A549 treated with ZK216348 at 1 μM for 4 hours (cell line): Measurements from ENCODE around the gene SELENOP. TPM values are rescaled to one million over a fixed set of nuclear protein-coding genes. Genes with fewer than 3 reads are reported as not detected.

Experiments
- total RNA-seq: library from RNA; stranded (reverse); fragments of 200-300 nt; extraction: Qiagen RNA extraction; gene quantifications from 5 replicates; pipeline ENCODE4 v1.2.3, GENCODE V29; 2022; ENCODE audit warnings: low read depth

SELENOP gene, protein sequence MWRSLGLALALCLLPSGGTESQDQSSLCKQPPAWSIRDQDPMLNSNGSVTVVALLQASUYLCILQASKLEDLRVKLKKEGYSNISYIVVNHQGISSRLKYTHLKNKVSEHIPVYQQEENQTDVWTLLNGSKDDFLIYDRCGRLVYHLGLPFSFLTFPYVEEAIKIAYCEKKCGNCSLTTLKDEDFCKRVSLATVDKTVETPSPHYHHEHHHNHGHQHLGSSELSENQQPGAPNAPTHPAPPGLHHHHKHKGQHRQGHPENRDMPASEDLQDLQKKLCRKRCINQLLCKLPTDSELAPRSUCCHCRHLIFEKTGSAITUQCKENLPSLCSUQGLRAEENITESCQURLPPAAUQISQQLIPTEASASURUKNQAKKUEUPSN
- 0.14 to 0.61 TPM (median 0.40 TPM) in 3 of 5 replicates, not detected in the others for total RNA-seq

DNA sequence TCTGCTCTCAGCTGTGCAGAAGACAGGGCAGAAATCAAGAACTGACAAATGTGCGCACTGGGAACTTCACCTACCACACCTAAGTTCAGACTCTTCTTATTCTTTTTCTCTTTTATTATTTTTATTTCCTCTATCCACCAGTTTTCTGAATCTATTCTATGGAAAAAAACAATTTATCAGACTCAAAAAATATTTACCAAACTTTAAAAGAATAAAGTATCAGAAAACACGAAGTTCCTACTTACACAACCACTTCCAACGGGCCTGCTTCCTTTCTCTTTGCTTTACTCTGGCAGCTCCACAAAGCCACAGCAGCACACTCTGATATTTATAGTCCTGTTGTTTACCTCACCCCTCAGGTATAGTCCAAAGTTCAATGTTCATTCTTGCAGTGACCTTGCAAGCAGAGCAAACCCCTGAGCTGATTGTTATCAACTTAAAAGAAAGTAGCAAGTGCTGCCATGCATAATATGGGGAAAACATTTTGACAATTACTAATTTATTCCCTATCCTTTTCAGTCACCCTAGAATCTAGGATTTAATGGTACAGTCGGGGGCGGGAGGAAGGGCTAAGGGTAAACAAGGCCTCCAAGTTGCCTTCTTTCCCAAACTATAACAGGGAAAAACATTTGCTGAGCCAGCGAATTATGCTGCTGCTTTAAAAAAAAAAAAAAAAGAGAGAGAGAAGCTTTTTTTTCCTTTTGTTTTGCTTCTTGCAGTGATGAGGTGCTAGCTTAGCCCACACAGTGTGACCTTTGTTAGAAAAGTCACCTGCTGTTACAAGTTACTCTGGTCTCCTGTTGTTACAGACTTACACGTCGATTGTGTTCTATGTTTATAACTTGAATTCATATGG, at the start of gene SELENOP:
SELENOP (minus strand) TSS at position 302 of the 856 bp plus-strand sequence. CDS start 3,539 bp downstream, outside the sequence.

DNA sequence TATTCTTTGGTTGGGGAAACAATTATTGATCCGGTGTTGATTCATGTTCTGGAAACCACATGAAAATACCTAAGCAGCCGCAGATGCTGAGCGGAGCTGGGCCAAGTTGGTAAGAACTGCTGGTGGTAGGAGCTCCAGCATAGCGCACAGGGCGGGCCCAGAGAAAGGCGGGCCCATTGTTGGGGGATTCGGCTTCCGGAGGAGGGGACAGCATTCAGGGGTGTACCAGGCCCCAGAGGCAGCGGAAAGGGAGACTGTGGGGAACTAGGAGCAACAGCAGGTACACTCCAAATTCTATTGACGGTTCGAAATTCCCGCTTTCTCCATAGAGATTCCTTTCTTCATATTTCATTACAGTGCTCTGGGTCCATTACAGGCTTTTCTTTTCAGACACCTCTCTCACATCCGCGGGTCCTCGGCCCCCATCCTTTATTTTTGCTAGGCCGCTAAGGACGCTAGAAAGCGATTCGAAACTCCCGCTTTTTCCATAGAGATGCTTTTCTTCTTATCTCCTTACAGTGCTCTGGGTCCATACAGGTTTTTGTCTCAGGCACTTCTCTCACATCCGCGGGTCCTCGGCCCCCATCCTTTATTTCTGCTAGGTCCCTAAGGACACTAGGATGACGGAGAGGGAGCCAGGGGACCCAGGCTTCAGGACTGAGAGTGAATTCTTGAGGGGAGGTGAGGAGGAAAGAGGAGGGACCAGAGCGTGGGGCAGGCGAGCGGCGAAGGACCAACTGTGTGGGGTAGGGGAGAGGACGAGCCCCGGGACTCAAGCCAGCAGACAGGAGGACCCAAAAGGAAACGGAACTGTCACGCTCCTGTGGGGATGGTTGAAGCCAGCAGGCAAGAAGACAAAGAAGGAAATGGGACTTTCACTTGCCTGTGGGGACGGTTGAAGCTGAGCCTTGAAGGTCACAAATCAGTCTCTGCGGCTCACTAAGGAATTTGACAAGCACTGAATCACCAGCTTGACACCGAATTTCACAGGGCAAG, 54.8 kb downstream of the SELENOP start, which contains the start of gene CCDC152:
CCDC152 (plus strand) TSS at position 213 of the 996 bp plus-strand sequence. CDS start 2,304 bp downstream, outside the sequence.

Other genes starting within 250 kb of the SELENOP start
- not detected in 5 replicates for gene CCDC152, start 55.1 kb downstream of the SELENOP start, total RNA-seq
- gene ANXA2R, start 228.4 kb upstream of the SELENOP start, total RNA-seq = 1.9 to 3.9 TPM (median 3.2 TPM) in 5 replicates